Esophagus muscularis mucosa (tissue), 4 donors: Measurements from ENCODE around the gene TRMT1.

Source experiments
- EP300 ChIP-seq: sonication (generic); formaldehyde crosslinking; IDR thresholded peaks from one replicate; pipeline ENCODE4 v1.6.1; 2017; ENCODE audit warnings: antibody characterized with exemption
- POLR2A ChIP-seq: fragments of 450-650 bp; IDR thresholded peaks from one replicate; pipeline ENCODE4 v1.6.1; 2017; ENCODE audit warnings: antibody characterized with exemption, moderate library complexity, mild to moderate bottlenecking, low read depth
- POLR2AphosphoS5 ChIP-seq, 2 donors: sonication (generic); formaldehyde crosslinking; IDR thresholded peaks; one replicate each; pipeline ENCODE4 v1.6.1; 2017; ENCODE audit warnings: antibody characterized with exemption in 2 of 2
- TF ChIP-seq, protein P1 (sequence below), 3 experiments: fragments of 200-600 bp in 2 of 3; fragments of 450-650 bp in 1 of 3; sonication (generic) in 2 of 3; IDR thresholded peaks; one replicate each; pipeline ENCODE4 v1.5.1; 2017 to 2019; ENCODE audit warnings: antibody characterized with exemption in 3 of 3, mild to moderate bottlenecking in 2 of 3, moderate library complexity in 1 of 3

DNA sequence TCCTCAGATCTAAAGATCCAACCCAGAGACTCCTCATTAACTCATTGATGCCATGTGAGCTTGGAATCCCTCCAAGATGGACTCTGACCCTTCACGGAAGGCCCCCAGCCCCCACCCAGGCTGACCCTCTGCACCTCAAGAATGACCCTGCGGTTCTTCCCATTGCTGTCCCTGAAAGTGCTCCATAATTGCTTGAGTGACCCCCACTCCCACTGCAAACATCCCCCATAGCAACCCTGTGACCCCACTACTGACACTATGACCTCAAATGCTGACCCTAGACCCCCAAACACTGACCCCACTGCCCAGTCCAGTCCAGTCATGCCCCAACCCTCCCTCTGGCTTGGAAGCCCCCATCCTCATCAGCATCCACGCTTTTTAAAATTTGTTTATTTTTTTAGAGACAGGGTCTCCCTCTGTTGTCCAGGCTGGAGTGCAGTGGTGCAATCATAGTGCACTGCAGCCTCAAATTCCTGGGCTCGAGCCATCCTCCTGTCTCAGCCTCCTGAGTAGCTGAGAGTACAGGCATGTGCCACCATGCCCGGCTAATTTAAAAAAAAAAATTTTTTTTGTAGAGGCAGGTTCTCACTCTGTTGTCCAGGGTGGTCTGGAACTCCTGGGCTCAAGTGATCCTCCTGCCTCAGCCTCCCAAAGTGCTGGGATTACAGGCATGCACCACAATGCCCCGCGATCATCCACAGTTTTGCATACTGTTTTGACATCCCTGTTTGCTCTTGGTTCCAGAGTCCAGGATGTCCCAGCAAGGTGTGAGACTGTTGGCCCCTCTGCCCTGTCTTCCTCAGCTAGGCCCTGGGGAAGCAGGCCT, 14.7 kb downstream of the TRMT1 start:
- TF ChIP-seq, protein P1, sequence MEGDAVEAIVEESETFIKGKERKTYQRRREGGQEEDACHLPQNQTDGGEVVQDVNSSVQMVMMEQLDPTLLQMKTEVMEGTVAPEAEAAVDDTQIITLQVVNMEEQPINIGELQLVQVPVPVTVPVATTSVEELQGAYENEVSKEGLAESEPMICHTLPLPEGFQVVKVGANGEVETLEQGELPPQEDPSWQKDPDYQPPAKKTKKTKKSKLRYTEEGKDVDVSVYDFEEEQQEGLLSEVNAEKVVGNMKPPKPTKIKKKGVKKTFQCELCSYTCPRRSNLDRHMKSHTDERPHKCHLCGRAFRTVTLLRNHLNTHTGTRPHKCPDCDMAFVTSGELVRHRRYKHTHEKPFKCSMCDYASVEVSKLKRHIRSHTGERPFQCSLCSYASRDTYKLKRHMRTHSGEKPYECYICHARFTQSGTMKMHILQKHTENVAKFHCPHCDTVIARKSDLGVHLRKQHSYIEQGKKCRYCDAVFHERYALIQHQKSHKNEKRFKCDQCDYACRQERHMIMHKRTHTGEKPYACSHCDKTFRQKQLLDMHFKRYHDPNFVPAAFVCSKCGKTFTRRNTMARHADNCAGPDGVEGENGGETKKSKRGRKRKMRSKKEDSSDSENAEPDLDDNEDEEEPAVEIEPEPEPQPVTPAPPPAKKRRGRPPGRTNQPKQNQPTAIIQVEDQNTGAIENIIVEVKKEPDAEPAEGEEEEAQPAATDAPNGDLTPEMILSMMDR (IDR thresholded peaks at IDR 0.05): no peak
- TF ChIP-seq POLR2A: no peak
- TF ChIP-seq EP300: no peak
- no peak for TF ChIP-seq POLR2AphosphoS5 (IDR thresholded peaks at IDR 0.05)
